Trophoblast cell (in vitro differentiated cells and primary cell): ENCODE measurements around the gene ZNF212.

Experiments used
- DNase-seq, 2 donors: peaks; one replicate each; pipeline ENCODE4 v3.0.0-alpha.2; 2016
- H2AFZ ChIP-seq: 2 replicates; pipeline ENCODE4 v1.6.1; 2013; ENCODE audit warnings: low read length, moderate library complexity, mild to moderate bottlenecking; ENCODE audit not compliant: insufficient read depth, poor library complexity
- H2AK5ac ChIP-seq: 2 replicates; pipeline ENCODE4 v1.6.1; 2013; ENCODE audit warnings: mild to moderate bottlenecking, low read length
- H2BK120ac ChIP-seq: 2 replicates; pipeline ENCODE4 v1.6.1; 2013; ENCODE audit warnings: low read length, mild to moderate bottlenecking, moderate library complexity; ENCODE audit not compliant: insufficient read depth, poor library complexity
- H2BK12ac ChIP-seq: 2 replicates; pipeline ENCODE4 v1.6.1; 2013; ENCODE audit warnings: mild to moderate bottlenecking, low read length, moderate library complexity
- H2BK5ac ChIP-seq: 2 replicates; pipeline ENCODE4 v1.6.1; 2013; ENCODE audit warnings: low read length, low read depth, moderate library complexity, mild to moderate bottlenecking; ENCODE audit not compliant: poor library complexity
- H3K14ac ChIP-seq: 2 replicates; pipeline ENCODE4 v1.6.1; 2013; ENCODE audit warnings: mild to moderate bottlenecking, low read length
- H3K18ac ChIP-seq: 2 replicates; pipeline ENCODE4 v1.6.1; 2013; ENCODE audit warnings: mild to moderate bottlenecking, low read length
- H3K23ac ChIP-seq: 2 replicates; pipeline ENCODE4 v1.6.1; 2013; ENCODE audit warnings: low read length
- H3K27ac ChIP-seq: 2 replicates; pipeline ENCODE4 v1.5.1; 2013; ENCODE audit warnings: low read depth, mild to moderate bottlenecking, inconsistent platforms, low read length, moderate library complexity
- H3K27me3 ChIP-seq: 2 replicates; pipeline ENCODE4 v1.6.1; 2013; ENCODE audit warnings: inconsistent platforms, mild to moderate bottlenecking, low read length, moderate library complexity; ENCODE audit not compliant: insufficient read depth
- H3K36me3 ChIP-seq, 2 experiments: 1 replicate in 1 of 2; 2 replicates in 1 of 2; pipeline ENCODE4 v1.6.1; 2013; ENCODE audit warnings: low read length in 2 of 2, mild to moderate bottlenecking in 2 of 2, moderate library complexity in 1 of 2; ENCODE audit not compliant: insufficient read depth in 2 of 2, control insufficient read depth in 1 of 2
- H3K4ac ChIP-seq: 2 replicates; pipeline ENCODE4 v1.6.1; 2013; ENCODE audit warnings: low read depth, mild to moderate bottlenecking, low read length, moderate library complexity
- H3K4me1 ChIP-seq, 2 experiments: 1 replicate in 1 of 2; 2 replicates in 1 of 2; pipeline ENCODE4 v1.6.1; 2013; ENCODE audit warnings: low read length in 2 of 2, mild to moderate bottlenecking in 2 of 2, moderate library complexity in 1 of 2; ENCODE audit not compliant: insufficient read depth in 2 of 2, control insufficient read depth in 1 of 2
- H3K4me2 ChIP-seq: 2 replicates; pipeline ENCODE4 v1.6.1; 2013; ENCODE audit warnings: inconsistent platforms, mild to moderate bottlenecking, low read length, moderate library complexity
- H3K4me3 ChIP-seq: 2 replicates; pipeline ENCODE4 v1.5.1; 2013; ENCODE audit warnings: mild to moderate bottlenecking, low read depth, low read length, inconsistent platforms
- H3K79me1 ChIP-seq: one replicate; pipeline ENCODE4 v1.6.1; 2013; ENCODE audit warnings: low read length
- H3K79me2 ChIP-seq: 2 replicates; pipeline ENCODE4 v1.6.1; 2013; ENCODE audit warnings: low read length, mild to moderate bottlenecking; ENCODE audit not compliant: control insufficient read depth, insufficient read depth, poor library complexity
- H3K9ac ChIP-seq: 2 replicates; pipeline ENCODE4 v1.6.1; 2013; ENCODE audit warnings: mild to moderate bottlenecking, low read length
- H3K9me3 ChIP-seq: 2 replicates; pipeline ENCODE4 v1.6.1; 2013; ENCODE audit warnings: low read depth, mild to moderate bottlenecking, control low read depth, inconsistent platforms, low read length; ENCODE audit not compliant: insufficient read depth
- H4K12ac ChIP-seq: 2 replicates; pipeline ENCODE4 v1.6.1; 2013; ENCODE audit warnings: low read depth, mild to moderate bottlenecking, low read length, moderate library complexity
- H4K8ac ChIP-seq: 2 replicates; pipeline ENCODE4 v1.6.1; 2013; ENCODE audit warnings: low read depth, mild to moderate bottlenecking, low read length, moderate library complexity
- H4K91ac ChIP-seq: one replicate; pipeline ENCODE4 v1.6.1; 2013; ENCODE audit warnings: low read depth, mild to moderate bottlenecking, low read length, moderate library complexity
- WGBS: extraction: QIAGEN DNeasy Blood & Tissue Kit; methylation state at CpG from one replicate; pipeline ENCODE4 v1.1.7; 2013; ENCODE audit warnings: missing lambda C conversion rate; ENCODE audit not compliant: insufficient read length, insufficient coverage; ENCODE audit errors: extremely low coverage; 5-methylcytosine and 5-hydroxymethylcytosine counted together

ZNF212 gene

DNA sequence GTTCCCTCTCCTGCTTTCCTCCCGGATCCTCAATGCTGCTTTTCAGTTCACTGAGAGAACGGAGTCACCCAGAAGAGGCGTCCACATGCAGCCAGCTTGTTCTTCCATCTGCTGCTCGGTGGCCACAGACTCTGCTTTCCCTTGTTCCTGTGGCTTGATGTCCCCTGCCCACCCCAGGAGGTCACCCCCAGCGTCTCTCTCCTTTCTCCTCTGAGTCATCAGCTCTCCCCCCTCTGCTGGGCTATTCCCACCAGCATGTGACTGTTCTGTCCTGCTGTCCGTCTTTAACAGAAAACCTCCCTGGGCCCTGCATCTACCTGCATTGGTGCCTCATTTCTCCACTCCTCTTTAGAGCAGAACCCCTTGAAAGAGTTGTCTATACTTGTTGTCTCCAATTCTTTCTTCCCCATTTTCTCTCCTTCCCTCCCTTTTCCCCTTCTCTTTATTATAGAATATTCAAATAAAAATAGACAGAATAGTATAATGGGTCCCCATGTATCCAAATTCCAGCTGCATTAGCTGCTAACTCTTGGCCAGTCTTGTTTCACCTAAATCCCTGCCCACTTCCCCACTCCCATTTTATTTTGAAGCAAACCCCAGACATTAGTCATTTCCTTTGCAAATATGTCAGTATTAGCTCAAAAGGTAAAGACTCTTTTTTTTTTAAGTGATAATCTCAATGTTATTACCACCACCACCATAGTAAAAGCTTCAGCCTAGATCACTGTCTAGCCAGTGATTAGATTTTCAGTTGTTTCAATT lies 40.0 kb upstream of the ZNF212 start:
- Histone ChIP-seq H3K14ac (no peak overlapping the region), H3K79me1 (peaks cover 6% of the 10 kb centered on the region), H2BK120ac (no peak overlapping the region), H3K9ac (no peak overlapping the region), H2BK12ac (no peak overlapping the region), H3K4me2 (no peak overlapping the region), H3K79me2 (peaks cover 12% of the 10 kb centered on the region), H2AK5ac (no peak overlapping the region), H4K12ac (no peak overlapping the region), H3K27me3 (no peaks in the 10 kb centered on the region), H3K27ac (no peak overlapping the region), H3K18ac (no peak overlapping the region), H3K4me3 (no peak overlapping the region), H2BK5ac (no peak overlapping the region), H3K4ac (no peak overlapping the region), H3K9me3 (peaks cover 6% of the 10 kb centered on the region), H2AFZ (no peak overlapping the region), H4K8ac (no peak overlapping the region), H3K23ac (no peak overlapping the region), H4K91ac (no peak overlapping the region), H3K36me3 (peaks cover 33 to 34% of the 10 kb centered on the region in 2 experiments), H3K4me1 (peaks cover 14 to 15% of the 10 kb centered on the region in 2 experiments)
- DNase-seq: no peak
- WGBS: no CpG with 5 or more reads among the region's 6 CpGs

DNA sequence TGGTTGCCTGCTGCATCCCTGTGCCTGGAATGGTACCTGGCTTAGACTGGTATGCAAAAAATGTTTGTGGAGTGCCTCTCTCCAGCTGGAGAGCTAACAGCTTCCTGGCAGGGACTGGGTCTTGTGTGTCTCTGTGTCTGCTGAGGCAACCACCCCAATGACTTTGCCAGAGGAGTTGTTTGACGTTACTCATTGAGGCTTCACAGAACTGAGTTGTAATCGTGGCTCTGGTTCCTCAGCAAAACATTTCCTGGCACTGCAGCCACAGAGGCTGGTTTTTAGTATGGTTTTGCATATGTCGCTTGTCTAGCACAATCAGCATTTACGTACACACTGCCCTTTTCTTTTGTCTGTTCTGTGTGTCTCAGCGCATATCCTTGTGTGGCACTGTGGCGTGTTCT lies 36.6 kb upstream of the ZNF212 start:
- no CpG with 5 or more reads among the region's 6 CpGs for WGBS
- Histone ChIP-seq H3K4me1 (peaks cover 15 to 20% of the 10 kb centered on the region in 2 experiments), H3K27ac (peak overlapping the region; percentile 91), H3K9me3 (peaks cover 6% of the 10 kb centered on the region), H3K79me2 (no peaks in the 10 kb centered on the region), H2AK5ac (no peak overlapping the region), H2BK12ac (no peak overlapping the region), H3K36me3 (peaks cover 44 to 47% of the 10 kb centered on the region in 2 experiments), H4K8ac (no peak overlapping the region), H3K18ac (no peak overlapping the region), H3K79me1 (peaks cover 10% of the 10 kb centered on the region), H2AFZ (no peak overlapping the region), H3K4ac (no peak overlapping the region), H2BK120ac (no peak overlapping the region), H3K27me3 (no peaks in the 10 kb centered on the region), H4K91ac (no peak overlapping the region), H2BK5ac (peak overlapping the region; percentile 49), H4K12ac (no peak overlapping the region), H3K9ac (no peak overlapping the region), H3K4me3 (no peak overlapping the region), H3K14ac (no peak overlapping the region), H3K23ac (no peak overlapping the region), H3K4me2 (peak overlapping the region; percentile 11)
- DNase-seq: peak in 1 of 2 donors; percentile 38

DNA sequence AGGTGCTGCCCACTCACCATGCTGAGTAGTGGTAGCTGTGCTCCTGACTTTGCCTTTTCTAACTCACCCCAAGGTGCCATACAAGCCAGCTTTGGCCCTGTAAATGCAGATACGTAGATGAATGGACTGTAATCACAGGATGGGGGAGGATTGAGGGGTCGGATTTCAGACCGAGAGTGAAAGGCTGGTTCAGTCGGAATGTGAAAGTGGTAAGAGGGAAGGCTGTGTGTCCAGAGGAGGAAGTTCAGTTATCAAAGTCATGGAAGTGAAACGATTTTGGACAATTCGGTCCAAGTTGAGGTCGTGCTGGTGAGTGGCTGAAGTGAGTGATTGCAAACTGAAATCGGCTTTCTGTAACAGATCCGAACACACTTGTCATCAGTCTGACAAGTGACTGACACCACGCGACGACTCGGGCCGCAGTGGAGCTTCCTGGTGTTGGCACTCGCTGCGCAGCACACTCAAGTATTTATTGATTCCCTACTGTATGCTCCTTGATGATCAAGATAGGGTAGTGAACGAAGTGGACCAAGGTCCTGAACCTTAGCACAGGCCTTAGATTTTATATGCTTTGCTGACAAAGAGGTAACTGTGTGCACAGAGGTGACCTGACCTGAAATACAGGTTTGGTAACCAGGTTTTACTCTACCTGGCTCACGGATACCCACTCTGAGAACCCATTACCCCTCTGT lies 33.6 kb upstream of the ZNF212 start:
- peaks cover 31 to 37% of the 10 kb centered on the region in 2 experiments for H3K36me3 ChIP-seq
- no peak overlapping the region for H3K18ac ChIP-seq
- H2AFZ ChIP-seq: no peak overlapping the region
- DNase-seq: peak in 1 of 2 donors; percentile 66
- peak overlapping the region; percentile 31 for H4K91ac ChIP-seq
- H3K79me1 ChIP-seq: peaks cover 10% of the 10 kb centered on the region
- peak overlapping the region; percentile 47 for H3K4me2 ChIP-seq
- H3K14ac ChIP-seq: no peak overlapping the region
- no peak overlapping the region for H4K8ac ChIP-seq
- H3K4me1 ChIP-seq: peaks cover 15 to 20% of the 10 kb centered on the region in 2 experiments
- H2BK12ac ChIP-seq: peak overlapping the region; percentile 55
- H3K23ac ChIP-seq: no peak overlapping the region
- no peak overlapping the region for H3K4me3 ChIP-seq
- no peak overlapping the region for H4K12ac ChIP-seq
- peak overlapping the region; percentile 30 for H3K27ac ChIP-seq
- no peak overlapping the region for H3K9ac ChIP-seq
- no peaks in the 10 kb centered on the region for H3K79me2 ChIP-seq
- H2BK120ac ChIP-seq: peak overlapping the region; percentile 9
- H3K4ac ChIP-seq: peak overlapping the region; percentile 21
- H2BK5ac ChIP-seq: peak overlapping the region; percentile 10
- WGBS: no CpG with 5 or more reads among the region's 18 CpGs
- no peaks in the 10 kb centered on the region for H3K27me3 ChIP-seq
- H3K9me3 ChIP-seq: no peaks in the 10 kb centered on the region
- H2AK5ac ChIP-seq: no peak overlapping the region

DNA sequence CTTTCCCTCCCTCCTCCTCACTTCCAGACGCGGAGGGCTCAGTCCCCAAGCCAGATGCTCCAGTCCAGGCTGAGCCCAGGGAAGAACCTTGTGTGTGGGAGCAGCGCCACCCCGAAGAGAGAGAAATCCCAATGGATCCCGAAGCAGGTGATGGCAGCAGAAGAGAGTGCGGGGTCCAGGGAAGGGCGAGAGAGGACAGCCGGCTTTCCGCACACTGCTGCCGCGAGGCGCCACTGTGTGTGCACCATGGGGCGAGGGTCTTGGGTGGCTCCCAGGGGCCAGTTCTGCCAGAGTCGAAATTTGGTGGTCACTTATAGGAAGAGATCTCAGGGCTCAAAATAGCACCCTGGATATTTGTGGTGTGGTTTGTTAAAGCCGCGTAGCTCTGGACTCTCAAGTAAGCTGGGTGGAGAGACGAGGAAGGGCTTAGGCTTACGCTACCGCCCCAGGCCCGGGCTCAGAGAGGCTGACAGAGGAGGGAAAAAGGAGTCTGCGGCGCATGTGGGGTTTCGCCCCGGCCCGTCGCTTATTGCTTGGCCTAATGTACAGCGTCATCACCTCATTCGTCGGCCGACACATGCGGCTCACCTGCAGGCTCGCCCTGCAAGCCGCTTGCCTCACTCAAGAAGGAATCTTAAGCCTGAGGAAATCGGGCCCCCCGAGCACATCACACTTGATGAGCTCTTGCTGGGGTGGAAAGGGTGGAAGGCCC lies 32.0 kb upstream of the ZNF212 start:
- peaks cover 15 to 20% of the 10 kb centered on the region in 2 experiments for H3K4me1 ChIP-seq
- no peak overlapping the region for H3K18ac ChIP-seq
- no peak overlapping the region for H2AK5ac ChIP-seq
- no peak for DNase-seq
- H4K12ac ChIP-seq: no peak overlapping the region
- no CpG with 5 or more reads among the region's 35 CpGs for WGBS
- no peak overlapping the region for H3K27ac ChIP-seq
- H3K36me3 ChIP-seq: peaks cover 28 to 40% of the 10 kb centered on the region in 2 experiments
- H2AFZ ChIP-seq: no peak overlapping the region
- H4K91ac ChIP-seq: peak overlapping the region; percentile 7
- H4K8ac ChIP-seq: no peak overlapping the region
- H2BK5ac ChIP-seq: no peak overlapping the region
- no peak overlapping the region for H3K14ac ChIP-seq
- H3K9me3 ChIP-seq: no peaks in the 10 kb centered on the region
- no peak overlapping the region for H3K4me3 ChIP-seq
- H2BK12ac ChIP-seq: no peak overlapping the region
- H3K9ac ChIP-seq: no peak overlapping the region
- H3K4ac ChIP-seq: no peak overlapping the region
- no peaks in the 10 kb centered on the region for H3K27me3 ChIP-seq
- H3K23ac ChIP-seq: no peak overlapping the region
- no peak overlapping the region for H2BK120ac ChIP-seq
- no peak overlapping the region for H3K4me2 ChIP-seq
- peaks cover 10% of the 10 kb centered on the region for H3K79me1 ChIP-seq
- no peaks in the 10 kb centered on the region for H3K79me2 ChIP-seq
